GM12872 (cell line): ENCODE measurements around the gene DTX1.

Experiments
- CTCF ChIP-seq: IDR thresholded peaks from 3 replicates; pipeline ENCODE4 v1.5.1; 2011; ENCODE audit warnings: low read depth, mild to moderate bottlenecking, low read length, moderate library complexity; ENCODE audit not compliant: insufficient read depth

Gene DTX1

GRCh38 chr12:113055594-113056380 is 743 bp upstream of the DTX1 start:
- TF ChIP-seq CTCF, result no peak

GRCh38 chr12:113056381-113056630 is 224 bp upstream of the DTX1 start:
- TF ChIP-seq CTCF, result no peak

- TF ChIP-seq CTCF, result no peak
Measured at GRCh38 chr12:113057565-113058485, 1.3 kb downstream of the DTX1 start.

- no peak for TF ChIP-seq CTCF
Measured at GRCh38 chr12:113058553-113058952, 2.0 kb downstream of the DTX1 start.

- no peak for TF ChIP-seq CTCF
Measured at GRCh38 chr12:113059071-113059595, 2.6 kb downstream of the DTX1 start.

- TF ChIP-seq CTCF, result no peak
Measured at GRCh38 chr12:113060336-113060960, 3.9 kb downstream of the DTX1 start.
